Heart left ventricle (tissue), 16 donors: ENCODE results near the gene ZNF526. TPM values are rescaled to one million over a fixed set of nuclear protein-coding genes. Genes with fewer than 3 reads are reported as not detected.

Experiments used
- ATAC-seq, 4 donors: fragments of 200-7000 bp; cut with Tn5 transposase; one replicate each; pipeline ENCODE4 v1.9.1; 2020 to 2022; ENCODE audit warnings: moderate library complexity in 4 of 4, mild to moderate bottlenecking in 3 of 4, moderate number of reproducible peaks in 1 of 4
- DNase-seq, 5 donors: peaks; one replicate each; pipeline ENCODE4 v3.0.0-alpha.2; 2020
- H3K27ac ChIP-seq, 12 donors: fragments of 200-600 bp; sonication (generic) in 4 of 12; one replicate each; pipeline versions ENCODE4 v1.5.0 to v1.8.0; 2016 to 2022; ENCODE audit warnings: mild to moderate bottlenecking in 2 of 12
- H3K27me3 ChIP-seq, 9 donors: fragments of 200-600 bp; sonication (generic) in 2 of 9; one replicate each; pipeline versions ENCODE4 v1.5.1 to v1.8.0; 2016 to 2022; ENCODE audit warnings: mild to moderate bottlenecking in 3 of 9
- H3K36me3 ChIP-seq, 9 donors: fragments of 200-600 bp; sonication (generic) in 2 of 9; one replicate each; pipeline versions ENCODE4 v1.5.0 to v1.8.0; 2018 to 2022; ENCODE audit warnings: mild to moderate bottlenecking in 2 of 9
- H3K4me1 ChIP-seq, 12 donors: fragments of 200-600 bp; sonication (generic) in 4 of 12; one replicate each; pipeline versions ENCODE4 v1.5.0 to v1.8.0; 2016 to 2022; ENCODE audit warnings: mild to moderate bottlenecking in 3 of 12
- H3K4me3 ChIP-seq, 12 donors: fragments of 200-600 bp; sonication (generic) in 4 of 12; one replicate each; pipeline versions ENCODE4 v1.5.0 to v1.8.0; 2017 to 2022; ENCODE audit warnings: mild to moderate bottlenecking in 9 of 12, moderate library complexity in 4 of 12
- H3K9me3 ChIP-seq, 12 donors: fragments of 200-600 bp; sonication (generic) in 4 of 12; one replicate each; pipeline versions ENCODE4 v1.5.0 to v1.8.0; 2016 to 2022; ENCODE audit warnings: mild to moderate bottlenecking in 1 of 12
- CTCF ChIP-seq, 12 donors: fragments of 200-600 bp; sonication (generic) in 4 of 12; IDR thresholded peaks; one replicate each; pipeline versions ENCODE4 v1.5.0 to v1.8.0; 2018 to 2022; ENCODE audit warnings: antibody characterized with exemption in 12 of 12, mild to moderate bottlenecking in 5 of 12
- POLR2A ChIP-seq, 2 donors: fragments of 450-650 bp; IDR thresholded peaks; one replicate each; pipeline ENCODE4 v1.6.1; 2017; ENCODE audit warnings: antibody characterized with exemption in 2 of 2, mild to moderate bottlenecking in 2 of 2, moderate library complexity in 2 of 2
- WGBS, 4 donors: extraction: QIAGEN DNeasy Blood & Tissue Kit in 2 of 4; methylation state at CpG; one replicate each; pipeline versions ENCODE4 v1.1.5 to v1.1.7; 2013 to 2018; 5-methylcytosine and 5-hydroxymethylcytosine counted together
- intact Hi-C, 10 donors: fragments of 100-400 bp; cut with DNase I; formaldehyde crosslinking; loops; one replicate each; pipeline versions ENCODE4 v1.11.1 to v1.14.2; 2022
- polyA plus RNA-seq, 2 donors: library from polyadenylated mRNA; stranded (reverse); fragments of 200-250 nt; gene quantifications; one replicate each; pipeline ENCODE4 v1.2.3, GENCODE V29; 2013
- total RNA-seq, 9 donors: library from RNA; depleted of rRNA in 2 of 9; stranded (reverse); fragments of >200 nt in 2 of 9; fragmentation: NEBNext Ultra II Directional in 3 of 9; extraction: Animal tissue kit (Norgen Biotek cat#: 25700) in 3 of 9; gene quantifications; one replicate each; pipeline versions ENCODE4 v1.1.0 to v1.2.4, GENCODE V29; 2016 to 2023
- donor health status: ischemic (EF 13 %, LVEDD 7.1; RV severe dilation, severe dysfunction).
- donor health status: healthy with polysubstance abuse.
- donor health status: DM: no; HTN: yes; CAD: no.
- donor health status: DM: no; HTN: no; CAD: no.
- donor health status: ischemic (EF 25% LVEDD 6.9; RV normal size, moderate dysfunction).
- donor health status: ischemic (EF 25% LVEDD 5.7; RV mildly dilated, moderate dysfunction).
- donor health status: healthy.
- donor health status: DM: yes; HTN: yes; CAD: no.
- donor health status: ischemic (EF 35%, LVEDD 5.7; RV mildly dilated, moderate dysfunction).
- donor health status: nonischemic (EF 11% LVEDD 7.7; RV severe dilation, severe dysfunction).
- donor health status: DM: yes; HTN: yes; CAD: no.
- donor health status: PGD.
- donor health status: ischemic (EF 29% LVEDD 5.4; RV normal size, mild dysfunction).
- donor health status: nonischemic (EF 23%, LVEDD 6.1; RV moderate dilation, normal function).

ZNF526 gene
- total and polyA plus RNA-seq, 11 donors = 3.3 to 7.2 (median 5.4) TPM

- H3K9me3 ChIP-seq = peaks cover 0 to 6% (median 0%) of the 10 kb centered on the region in 12 donors
- H3K4me3 ChIP-seq = no peak overlapping the region
- no peaks in the 10 kb centered on the region for H3K27me3 ChIP-seq
- peaks cover 0 to 12% (median 0%) of the 10 kb centered on the region in 12 donors for H3K4me1 ChIP-seq
- DNase-seq (no peak), ATAC-seq (no peak)
- intact Hi-C loops = no loop called here
- no peak overlapping the region for H3K27ac ChIP-seq
- no peaks in the 10 kb centered on the region for H3K36me3 ChIP-seq
- 78 to 91% (median 88%) methylated on average over 1 of the region's 1 CpG for WGBS, 4 donors
- TF ChIP-seq POLR2A (IDR thresholded peaks at IDR 0.05) (no peak), CTCF (IDR thresholded peaks at IDR 0.05) (no peak)
Observed at GRCh38 chr19:42191330-42191729, 28.8 kb upstream of the ZNF526 start.

- DNase-seq = no peak
- Histone ChIP-seq H3K4me3 (no peak overlapping the region), H3K4me1 (peaks cover 0 to 17% (median 0%) of the 10 kb centered on the region in 12 donors), H3K36me3 (no peaks in the 10 kb centered on the region), H3K27ac (no peak overlapping the region), H3K9me3 (peaks cover 0 to 6% (median 0%) of the 10 kb centered on the region in 12 donors), H3K27me3 (no peaks in the 10 kb centered on the region)
- intact Hi-C loops = no loop called here
- WGBS, 4 donors = 61 to 73% (median 67%) methylated on average over 3 of the region's 3 CpGs
- no peak for ATAC-seq
- TF ChIP-seq CTCF (IDR thresholded peaks at IDR 0.05) (no peak), POLR2A (IDR thresholded peaks at IDR 0.05) (no peak)
Observed at GRCh38 chr19:42191855-42192254, 28.3 kb upstream of the ZNF526 start.

- WGBS, 4 donors = 85 to 96% (median 93%) methylated on average over 1 of the region's 1 CpG
- peaks cover 0 to 11% (median 3%) of the 10 kb centered on the region in 9 donors for H3K36me3 ChIP-seq
- no peaks in the 10 kb centered on the region for H3K27me3 ChIP-seq
- TF ChIP-seq POLR2A (IDR thresholded peaks at IDR 0.05) (no peak), CTCF (IDR thresholded peaks at IDR 0.05) (no peak)
- intact Hi-C loops = no loop called here
- no peak overlapping the region for H3K4me3 ChIP-seq
- DNase-seq = no peak
- peaks cover 0 to 30% (median 0%) of the 10 kb centered on the region in 12 donors for H3K4me1 ChIP-seq
- no peak for ATAC-seq
- H3K27ac ChIP-seq = no peak overlapping the region
- H3K9me3 ChIP-seq = peaks cover 0 to 6% (median 0%) of the 10 kb centered on the region in 12 donors
Observed at GRCh38 chr19:42193294-42193693, 26.8 kb upstream of the ZNF526 start.

GRCh38 chr19:42193706-42194105 is 26.4 kb upstream of the ZNF526 start:
- DNase-seq (no peak), ATAC-seq (no peak)
- Histone ChIP-seq H3K4me1 (peaks cover 0 to 34% (median 0%) of the 10 kb centered on the region in 12 donors), H3K9me3 (peaks cover 0 to 6% (median 0%) of the 10 kb centered on the region in 12 donors), H3K27me3 (no peaks in the 10 kb centered on the region), H3K4me3 (no peak overlapping the region), H3K27ac (no peak overlapping the region), H3K36me3 (peaks cover 0 to 16% (median 7%) of the 10 kb centered on the region in 9 donors)
- intact Hi-C loops = no loop called here
- WGBS, 4 donors = 70 to 77% (median 74%) methylated on average over 3 of the region's 3 CpGs
- TF ChIP-seq CTCF (IDR thresholded peaks at IDR 0.05) (no peak), POLR2A (IDR thresholded peaks at IDR 0.05) (no peak)
